Left lung (tissue), 10 donors: Measurements from ENCODE around the gene OPRL1. TPM values are rescaled to one million over a fixed set of nuclear protein-coding genes. Genes with fewer than 3 reads are reported as not detected.

ENCODE experiments used
- ATAC-seq: fragments of 200-7000 bp; cut with Tn5 transposase; one replicate; pipeline ENCODE4 v1.9.1; 2020; ENCODE audit warnings: moderate library complexity
- DNase-seq, 4 donors: peaks; one replicate each; pipeline ENCODE4 v3.0.0-alpha.2; 2013 to 2020
- H3K27ac ChIP-seq, 2 donors: fragments of 200-600 bp; sonication (generic) in 1 of 2; one replicate each; pipeline versions ENCODE4 v1.5.0 to v1.8.0; 2020 to 2021
- H3K27me3 ChIP-seq, 2 donors: fragments of 200-600 bp; sonication (generic) in 1 of 2; one replicate each; pipeline versions ENCODE4 v1.5.0 to v1.8.0; 2020 to 2021
- H3K36me3 ChIP-seq, 2 donors: fragments of 200-600 bp; sonication (generic) in 1 of 2; one replicate each; pipeline versions ENCODE4 v1.5.0 to v1.8.0; 2020 to 2021
- H3K4me1 ChIP-seq, 2 donors: fragments of 200-600 bp; one replicate each; pipeline ENCODE4 v1.8.0; 2021
- H3K4me3 ChIP-seq, 2 donors: fragments of 200-600 bp; sonication (generic) in 1 of 2; one replicate each; pipeline versions ENCODE4 v1.5.0 to v1.8.0; 2020 to 2021; ENCODE audit warnings: mild to moderate bottlenecking in 1 of 2
- H3K9me3 ChIP-seq, 2 donors: fragments of 200-600 bp; sonication (generic) in 1 of 2; one replicate each; pipeline versions ENCODE4 v1.5.0 to v1.8.0; 2020 to 2021
- CTCF ChIP-seq, 2 donors: fragments of 200-600 bp; sonication (generic) in 1 of 2; IDR thresholded peaks; one replicate each; pipeline versions ENCODE4 v1.5.0 to v1.8.0; 2021; ENCODE audit warnings: antibody characterized with exemption in 2 of 2
- intact Hi-C, 2 donors: fragments of 100-400 bp; cut with DNase I; formaldehyde crosslinking; loops; one replicate each; pipeline versions ENCODE4 v1.11.2 to v1.14.2; 2022
- polyA plus RNA-seq, 6 donors: library from polyadenylated mRNA; unstranded; fragments of 120-200 nt; gene quantifications; one replicate each; pipeline ENCODE4 v1.2.1, GENCODE V29; 2013; ENCODE audit not compliant: insufficient read length in 6 of 6
- total RNA-seq, 2 donors: library from RNA; stranded (reverse); fragmentation: NEBNext Ultra II Directional; extraction: Animal tissue kit (Norgen Biotek cat#: 25700); gene quantifications; one replicate each; pipeline ENCODE4 v1.2.1, GENCODE V29; 2021
- donor health status: DM: no; HTN: yes; CAD: no.
- donor health status: DM: no; HTN: no; CAD: no.

OPRL1 gene
- total and polyA plus RNA-seq, 8 donors: 1.8 to 2.5 (median 2.2) TPM

- DNase-seq: no peak
- H3K9me3 ChIP-seq: no peaks in the 10 kb centered on the region
- H3K27me3 ChIP-seq: peaks cover 36 to 97% of the 10 kb centered on the region in 2 donors
These were observed 29.4 kb upstream of the OPRL1 start for GRCh38 chr20:64050261-64051032.

GRCh38 chr20:64051033-64051452, 28.8 kb upstream of the OPRL1 start:
- peaks cover 36 to 97% of the 10 kb centered on the region in 2 donors for H3K27me3 ChIP-seq
- no peaks in the 10 kb centered on the region for H3K9me3 ChIP-seq
- ATAC-seq (no peak), DNase-seq (no peak)
- intact Hi-C loops: no loop called here
- peak overlapping the region; percentile 71 to 73 for H3K27ac ChIP-seq
- peaks cover 0 to 8% of the 10 kb centered on the region in 2 donors for H3K36me3 ChIP-seq
- H3K4me3 ChIP-seq: peak overlapping the region in 1 of 2 donors; percentile 31
- TF ChIP-seq CTCF (IDR thresholded peaks at IDR 0.05): no peak
- H3K4me1 ChIP-seq: peaks cover 4 to 30% of the 10 kb centered on the region in 2 donors

More at GRCh38 chr20:64050261-64051032, 29.4 kb upstream of the OPRL1 start:
- Histone ChIP-seq H3K27ac (peak overlapping the region; percentile 71 to 73), H3K4me3 (peak overlapping the region in 1 of 2 donors; percentile 31), H3K36me3 (peaks cover 0 to 8% of the 10 kb centered on the region in 2 donors), H3K4me1 (peaks cover 0 to 26% of the 10 kb centered on the region in 2 donors)
- TF ChIP-seq CTCF (IDR thresholded peaks at IDR 0.05): no peak
- intact Hi-C loops: no loop called here
- no peak for ATAC-seq

GRCh38 chr20:64051561-64052325, 28.1 kb upstream of the OPRL1 start:
- no peak overlapping the region for H3K4me3 ChIP-seq
- intact Hi-C loops: no loop called here
- peak; percentile 25 for ATAC-seq

GRCh38 chr20:64052326-64052722, 27.6 kb upstream of the OPRL1 start:
- H3K4me1 ChIP-seq: peaks cover 6 to 43% of the 10 kb centered on the region in 2 donors
- no peak for DNase-seq
- intact Hi-C loops: no loop called here
- no peak for TF ChIP-seq CTCF (IDR thresholded peaks at IDR 0.05)
- H3K4me3 ChIP-seq: no peak overlapping the region
- ATAC-seq: no peak
- peaks cover 0 to 8% of the 10 kb centered on the region in 2 donors for H3K36me3 ChIP-seq
- H3K9me3 ChIP-seq: no peaks in the 10 kb centered on the region
- peak overlapping the region; percentile 71 to 76 for H3K27ac ChIP-seq
- peaks cover 31 to 97% of the 10 kb centered on the region in 2 donors for H3K27me3 ChIP-seq

More at GRCh38 chr20:64051561-64052325, 28.1 kb upstream of the OPRL1 start:
- Histone ChIP-seq H3K4me1 (peaks cover 6 to 37% of the 10 kb centered on the region in 2 donors), H3K27me3 (peaks cover 36 to 97% of the 10 kb centered on the region in 2 donors), H3K9me3 (no peaks in the 10 kb centered on the region), H3K36me3 (peaks cover 0 to 8% of the 10 kb centered on the region in 2 donors), H3K27ac (peak overlapping the region; percentile 71 to 76)
- peak in 1 of 4 donors; percentile 32 for DNase-seq
- TF ChIP-seq CTCF (IDR thresholded peaks at IDR 0.05): no peak
